Neural progenitor cell (in vitro differentiated cells): ENCODE results near the gene TBC1D13. TPM values are rescaled to one million over a fixed set of nuclear protein-coding genes. Genes with fewer than 3 reads are reported as not detected.

Experiments
- DNase-seq: peaks from one replicate; pipeline ENCODE4 v3.0.0-alpha.2; 2016; ENCODE audit warnings: low spot score
- H2AFZ ChIP-seq: fragments of 200-600 bp; sonication (generic); replicated peaks from 2 replicates; pipeline ENCODE4 v1.6.1; 2016; ENCODE audit warnings: antibody characterized with exemption
- H3F3A ChIP-seq: fragments of 200-600 bp; sonication (generic); 2 replicates; pipeline ENCODE4 v1.6.1; 2016; ENCODE audit warnings: antibody characterized with exemption, low read depth
- H3K27ac ChIP-seq: fragments of 200-600 bp; sonication (generic); 2 replicates; pipeline ENCODE4 v1.5.1; 2016; ENCODE audit warnings: mild to moderate bottlenecking
- H3K27me3 ChIP-seq: fragments of 200-600 bp; sonication (generic); 2 replicates; pipeline ENCODE4 v1.6.1; 2016; ENCODE audit warnings: mild to moderate bottlenecking, moderate library complexity
- H3K36me3 ChIP-seq: fragments of 200-600 bp; sonication (generic); 2 replicates; pipeline ENCODE4 v1.5.1; 2016
- H3K4me1 ChIP-seq: fragments of 200-600 bp; sonication (generic); 2 replicates; pipeline ENCODE4 v1.6.1; 2016; ENCODE audit warnings: mixed run types
- H3K4me2 ChIP-seq: fragments of 200-600 bp; sonication (generic); 2 replicates; pipeline ENCODE4 v1.6.1; 2016
- H3K4me3 ChIP-seq: fragments of 200-600 bp; sonication (generic); 2 replicates; pipeline ENCODE4 v1.5.1; 2016
- H3K79me2 ChIP-seq: fragments of 200-600 bp; sonication (generic); 2 replicates; pipeline ENCODE4 v1.6.1; 2016; ENCODE audit warnings: low read depth
- H3K9ac ChIP-seq: fragments of 200-600 bp; sonication (generic); 2 replicates; pipeline ENCODE4 v1.6.1; 2016
- H3K9me3 ChIP-seq: fragments of 200-600 bp; sonication (generic); 2 replicates; pipeline ENCODE4 v1.5.1; 2016; ENCODE audit warnings: low read depth
- H4K20me1 ChIP-seq: fragments of 200-600 bp; sonication (generic); 2 replicates; pipeline ENCODE4 v1.6.1; 2016; ENCODE audit warnings: low read depth
- H3K27ac Mint-ChIP-seq: 3 replicates; pipeline ENCODE4 v1.8.0; 2021; ENCODE audit warnings: mixed read lengths
- H3K27me3 Mint-ChIP-seq: 2 replicates; pipeline ENCODE4 v1.8.0; 2022; ENCODE audit warnings: low read depth, mild to moderate bottlenecking, inconsistent platforms, moderate library complexity, mixed read lengths; ENCODE audit not compliant: insufficient read depth
- H3K36me3 Mint-ChIP-seq: 3 replicates; pipeline ENCODE4 v1.8.0; 2021; ENCODE audit warnings: mixed read lengths
- H3K4me1 Mint-ChIP-seq: 3 replicates; pipeline ENCODE4 v1.8.0; 2021; ENCODE audit warnings: mixed read lengths
- H3K4me3 Mint-ChIP-seq: 3 replicates; pipeline ENCODE4 v1.8.0; 2021; ENCODE audit warnings: mild to moderate bottlenecking, moderate library complexity, mixed read lengths
- H3K9me3 Mint-ChIP-seq: 3 replicates; pipeline ENCODE4 v1.8.0; 2020; ENCODE audit warnings: mixed read lengths
- EZH2 ChIP-seq: fragments of 200-600 bp; sonication (generic); IDR thresholded peaks from 2 replicates; pipeline ENCODE4 v1.6.1; 2017; ENCODE audit warnings: antibody characterized with exemption, mild to moderate bottlenecking, moderate library complexity
- EZH2phosphoT487 ChIP-seq: fragments of 200-600 bp; sonication (generic); IDR thresholded peaks from 2 replicates; pipeline ENCODE4 v1.6.1; 2017; ENCODE audit warnings: antibody characterized with exemption
- total RNA-seq: library from RNA; depleted of rRNA; stranded (reverse); fragments of >200 nt; gene quantifications from 2 replicates; pipeline ENCODE4 v1.2.3, GENCODE V29; 2015; ENCODE audit warnings: low replicate concordance
- TF ChIP-seq, protein P1 (sequence below): fragments of 200-600 bp; sonication (generic); IDR thresholded peaks from 2 replicates; pipeline ENCODE4 v1.5.1; 2017; ENCODE audit warnings: antibody characterized with exemption, mild to moderate bottlenecking

The TBC1D13 gene
- total RNA-seq, 1 donor from 2014 or later = 19.0 TPM

- Mint-ChIP-seq H3K36me3 (no peaks in the 10 kb centered on the region), H3K9me3 (no peaks in the 10 kb centered on the region), H3K4me3 (peak overlapping the region; percentile 35), H3K27ac (no peak overlapping the region), H3K27me3 (peaks cover 5% of the 10 kb centered on the region), H3K4me1 (peaks cover 17% of the 10 kb centered on the region)
- Histone ChIP-seq H3K9me3 (no peaks in the 10 kb centered on the region), H3K79me2 (peaks cover 24% of the 10 kb centered on the region), H3K27me3 (no peaks in the 10 kb centered on the region), H3K4me1 (no peaks in the 10 kb centered on the region), H3K9ac (no peak overlapping the region), H3K36me3 (no peaks in the 10 kb centered on the region), H4K20me1 (peaks cover 10% of the 10 kb centered on the region), H3K4me2 (no peak overlapping the region), H2AFZ (no peak overlapping the region), H3F3A (peaks cover 24% of the 10 kb centered on the region), H3K27ac (no peak overlapping the region), H3K4me3 (no peak overlapping the region)
- TF ChIP-seq EZH2phosphoT487 (no peak), EZH2 (no peak)
- TF ChIP-seq, protein P1, sequence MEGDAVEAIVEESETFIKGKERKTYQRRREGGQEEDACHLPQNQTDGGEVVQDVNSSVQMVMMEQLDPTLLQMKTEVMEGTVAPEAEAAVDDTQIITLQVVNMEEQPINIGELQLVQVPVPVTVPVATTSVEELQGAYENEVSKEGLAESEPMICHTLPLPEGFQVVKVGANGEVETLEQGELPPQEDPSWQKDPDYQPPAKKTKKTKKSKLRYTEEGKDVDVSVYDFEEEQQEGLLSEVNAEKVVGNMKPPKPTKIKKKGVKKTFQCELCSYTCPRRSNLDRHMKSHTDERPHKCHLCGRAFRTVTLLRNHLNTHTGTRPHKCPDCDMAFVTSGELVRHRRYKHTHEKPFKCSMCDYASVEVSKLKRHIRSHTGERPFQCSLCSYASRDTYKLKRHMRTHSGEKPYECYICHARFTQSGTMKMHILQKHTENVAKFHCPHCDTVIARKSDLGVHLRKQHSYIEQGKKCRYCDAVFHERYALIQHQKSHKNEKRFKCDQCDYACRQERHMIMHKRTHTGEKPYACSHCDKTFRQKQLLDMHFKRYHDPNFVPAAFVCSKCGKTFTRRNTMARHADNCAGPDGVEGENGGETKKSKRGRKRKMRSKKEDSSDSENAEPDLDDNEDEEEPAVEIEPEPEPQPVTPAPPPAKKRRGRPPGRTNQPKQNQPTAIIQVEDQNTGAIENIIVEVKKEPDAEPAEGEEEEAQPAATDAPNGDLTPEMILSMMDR = no peak
- DNase-seq = no peak
Observed at GRCh38 chr9:128768606-128769005, 18.4 kb upstream of the TBC1D13 start.

GRCh38 chr9:128770286-128771030, 16.6 kb upstream of the TBC1D13 start:
- Histone ChIP-seq H3K4me2 (peak overlapping the region; percentile 95), H3K9me3 (no peaks in the 10 kb centered on the region), H3K4me1 (no peaks in the 10 kb centered on the region), H4K20me1 (peaks cover 10% of the 10 kb centered on the region), H3K9ac (peak overlapping the region; percentile 84), H3F3A (peaks cover 24% of the 10 kb centered on the region), H3K36me3 (no peaks in the 10 kb centered on the region), H3K27ac (no peak overlapping the region), H3K27me3 (no peaks in the 10 kb centered on the region), H3K79me2 (peaks cover 24% of the 10 kb centered on the region), H2AFZ (no peak overlapping the region), H3K4me3 (peak overlapping the region; percentile 95)
- peaks cover 17% of the 10 kb centered on the region for H3K4me1 Mint-ChIP-seq
- TF ChIP-seq EZH2 (no peak), EZH2phosphoT487 (no peak)
- TF ChIP-seq, protein P1 = no peak
- no peak overlapping the region for H3K27ac Mint-ChIP-seq
- H3K36me3 Mint-ChIP-seq = no peaks in the 10 kb centered on the region
- peaks cover 9% of the 10 kb centered on the region for H3K27me3 Mint-ChIP-seq
- DNase-seq = no peak
- peaks cover 3% of the 10 kb centered on the region for H3K9me3 Mint-ChIP-seq
- H3K4me3 Mint-ChIP-seq = peak overlapping the region; percentile 97

- Histone ChIP-seq H2AFZ (peak overlapping the region; percentile 86), H3K27ac (peak overlapping the region; percentile 22), H4K20me1 (peaks cover 10% of the 10 kb centered on the region), H3K4me1 (no peaks in the 10 kb centered on the region), H3K9me3 (no peaks in the 10 kb centered on the region), H3K79me2 (peaks cover 24% of the 10 kb centered on the region), H3K9ac (peak overlapping the region; percentile 84), H3K27me3 (no peaks in the 10 kb centered on the region), H3K36me3 (no peaks in the 10 kb centered on the region), H3K4me3 (peak overlapping the region; percentile 95), H3F3A (peaks cover 24% of the 10 kb centered on the region), H3K4me2 (peak overlapping the region; percentile 95)
- H3K36me3 Mint-ChIP-seq = no peaks in the 10 kb centered on the region
- H3K27me3 Mint-ChIP-seq = peaks cover 11% of the 10 kb centered on the region
- H3K4me1 Mint-ChIP-seq = peaks cover 17% of the 10 kb centered on the region
- no peak for DNase-seq
- no peak for TF ChIP-seq EZH2
- H3K9me3 Mint-ChIP-seq = peaks cover 6% of the 10 kb centered on the region
- H3K27ac Mint-ChIP-seq = peak overlapping the region; percentile 95
- H3K4me3 Mint-ChIP-seq = peak overlapping the region; percentile 97
Observed at GRCh38 chr9:128771094-128771721, 15.8 kb upstream of the TBC1D13 start.
